ENCODE measurements around the gene CSH1.
"Not testable (repeated sequence)": the region's sequence is repeated elsewhere in the genome, so short reads cannot be mapped to it uniquely, and the experiment has no call there.

Gene CSH1

DNA sequence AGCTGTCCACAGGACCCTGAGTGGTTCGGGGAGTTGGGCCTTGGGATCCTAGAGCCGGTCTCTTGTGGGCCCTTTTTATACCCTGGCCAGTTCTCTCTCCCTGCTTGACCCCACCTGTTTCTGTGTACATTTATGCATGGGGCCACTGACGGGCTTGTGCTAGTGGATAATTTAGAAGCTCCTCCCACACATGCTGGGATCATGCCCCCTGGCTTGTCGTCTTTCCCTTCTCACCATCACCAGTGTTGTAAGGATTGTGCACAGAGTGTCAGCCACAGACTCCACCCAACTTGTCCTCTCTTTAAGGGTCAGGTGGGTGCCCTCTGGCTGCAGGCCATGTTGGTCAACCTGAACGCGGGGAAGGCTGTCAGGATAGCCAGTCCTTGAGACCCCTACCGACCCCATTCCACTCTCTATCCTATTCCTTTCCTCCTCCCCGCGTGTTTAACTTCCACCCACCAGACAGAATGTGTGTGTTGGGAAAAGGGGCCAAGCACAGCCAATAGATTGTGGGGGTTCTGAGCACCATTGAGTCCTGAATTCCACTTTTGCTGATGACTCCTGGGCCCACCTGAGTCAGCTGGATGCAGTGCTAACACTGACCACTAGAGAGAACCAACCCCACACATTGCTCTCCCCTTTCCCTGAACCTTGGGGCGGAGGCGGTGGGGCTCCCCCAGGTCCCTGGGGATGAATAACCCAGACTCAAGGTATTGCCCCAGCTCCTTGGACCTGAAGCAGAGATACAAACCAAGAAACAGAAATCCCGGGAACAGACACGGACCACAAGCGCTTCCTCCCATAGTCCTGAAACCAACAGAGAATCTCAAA lies at the start of gene CSH1:
CSH1 (minus strand) TSS at position 51 of the 831 bp plus-strand sequence. CDS start 63 bp downstream, outside the sequence.
- not testable (repeated sequence) for DNase-seq (ENCODE audit: low read depth in 2 of 2)

DNA sequence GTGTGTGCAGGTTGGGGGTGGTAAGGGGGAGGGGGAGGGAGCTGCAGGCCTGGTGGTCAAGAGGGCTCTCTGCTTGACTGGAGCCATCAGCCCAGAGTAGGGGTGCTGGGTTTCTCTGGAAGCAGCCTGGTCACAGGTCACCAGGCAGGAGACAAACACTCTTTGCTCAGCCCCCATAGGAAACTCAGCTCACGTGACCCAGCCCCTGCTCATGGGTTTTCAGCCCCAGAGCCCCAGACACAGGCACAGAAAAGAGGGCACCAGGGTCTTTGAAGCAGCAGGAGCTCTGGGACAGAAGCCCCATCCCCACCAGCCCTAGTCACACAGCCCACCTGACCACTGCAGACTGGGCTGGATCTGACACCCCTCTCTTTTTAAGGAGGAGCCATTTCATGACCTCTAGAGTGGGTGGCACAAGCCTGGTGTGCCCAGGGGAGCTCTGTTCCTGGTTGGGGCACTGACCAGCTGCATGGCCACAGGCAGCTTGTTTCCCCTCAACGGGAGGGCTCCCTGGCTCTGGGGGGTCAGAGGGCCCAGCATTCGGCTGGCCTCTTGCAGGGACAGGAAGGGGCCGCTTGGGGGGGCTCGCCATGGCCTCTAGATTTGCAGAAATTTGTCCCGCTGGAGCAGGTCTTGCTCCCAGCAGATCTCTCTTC lies 49.5 kb upstream of the CSH1 start:
- no peak for DNase-seq (ENCODE audit: low read depth in 2 of 2)

DNA sequence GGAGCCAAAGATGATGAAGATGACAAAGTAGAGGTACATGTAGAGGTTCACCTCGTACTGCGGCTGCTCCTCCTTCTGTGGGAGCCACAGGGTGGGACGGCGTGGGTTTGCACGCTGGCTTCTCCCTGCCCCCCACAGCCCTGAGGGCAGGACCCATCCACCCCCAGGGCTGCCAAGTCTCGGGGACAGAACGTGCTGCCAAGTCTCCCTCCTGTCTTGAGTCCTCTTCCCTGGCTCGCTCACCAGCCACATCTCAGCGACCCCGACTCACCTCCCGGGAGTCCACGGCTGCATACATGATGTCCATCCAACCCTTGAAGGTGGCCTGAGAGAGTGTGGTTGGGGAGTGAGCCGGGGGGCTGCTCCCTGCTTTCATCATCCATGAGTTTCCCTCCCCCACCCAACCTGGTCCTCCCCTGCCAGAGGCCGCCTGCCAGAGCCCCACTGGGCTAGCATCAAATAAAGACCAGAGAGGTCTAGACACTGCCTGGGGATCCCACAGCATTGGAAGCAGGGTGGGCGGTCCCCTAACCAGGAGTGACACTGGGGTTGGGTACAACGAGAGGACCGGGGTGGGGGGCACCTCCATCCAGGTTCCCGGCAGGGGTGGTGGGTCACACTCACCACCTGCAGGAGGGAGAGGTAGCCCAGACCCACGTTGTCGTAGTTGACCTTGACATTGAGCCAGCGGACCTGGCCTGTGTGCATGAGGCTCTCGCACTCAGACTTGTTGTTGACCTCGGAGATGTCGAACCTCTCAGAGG lies 48.5 kb upstream of the CSH1 start:
- no peak for DNase-seq (ENCODE audit: low read depth in 2 of 2)

DNA sequence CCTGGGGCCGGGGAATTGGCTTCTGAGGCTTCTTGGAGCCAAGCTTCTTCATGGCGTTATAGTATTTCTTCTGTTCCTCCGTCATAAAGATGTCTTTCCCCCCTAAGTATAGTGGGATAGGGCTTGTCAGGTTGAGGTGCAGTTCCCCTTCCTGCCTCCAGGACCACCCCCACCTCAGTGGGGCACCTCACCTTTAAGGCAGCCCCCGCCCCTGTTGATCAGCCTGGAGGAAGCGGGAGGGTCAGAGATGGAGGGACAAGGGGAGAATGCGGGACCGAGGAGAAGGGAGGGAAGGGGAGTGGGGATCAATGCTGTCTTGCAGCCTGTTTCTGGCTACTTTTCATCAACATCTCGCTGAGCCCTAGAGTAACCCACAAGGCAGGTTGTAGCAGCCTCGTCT lies 47.4 kb upstream of the CSH1 start:
- no peak for DNase-seq (ENCODE audit: low read depth in 2 of 2)

DNA sequence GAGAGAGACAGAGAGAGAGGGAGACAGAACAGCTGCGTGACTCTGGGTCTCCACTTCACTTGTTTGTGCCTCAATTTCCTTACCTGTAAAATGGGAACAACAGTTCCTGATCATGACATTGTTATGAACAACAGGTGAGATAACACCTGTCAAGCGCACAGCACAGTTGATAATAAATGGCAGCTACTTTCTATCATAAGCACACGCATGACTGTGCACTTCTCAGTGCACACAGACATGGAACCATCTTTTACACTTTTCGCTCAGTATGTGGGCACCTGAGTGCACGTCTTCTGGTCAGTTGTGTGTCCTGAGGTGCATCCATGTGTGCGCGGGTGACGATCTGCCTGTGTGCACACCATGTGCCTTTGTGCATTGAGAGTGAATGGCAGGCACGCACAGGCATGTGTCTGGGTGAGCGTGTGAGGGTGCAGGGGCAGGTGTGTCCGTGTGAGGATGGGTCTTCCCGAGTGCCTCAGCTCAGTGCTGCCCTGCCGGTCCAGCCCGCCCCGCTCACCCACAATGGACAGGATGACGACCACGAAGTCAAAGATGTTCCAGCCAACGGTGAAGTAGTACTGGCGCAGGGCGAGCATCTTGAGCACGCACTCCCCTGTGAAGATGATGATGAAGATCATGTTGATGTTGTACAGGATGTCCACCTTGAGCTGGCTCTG lies 46.1 kb upstream of the CSH1 start:
- DNase-seq (ENCODE audit: low read depth in 2 of 2), result no peak

DNA sequence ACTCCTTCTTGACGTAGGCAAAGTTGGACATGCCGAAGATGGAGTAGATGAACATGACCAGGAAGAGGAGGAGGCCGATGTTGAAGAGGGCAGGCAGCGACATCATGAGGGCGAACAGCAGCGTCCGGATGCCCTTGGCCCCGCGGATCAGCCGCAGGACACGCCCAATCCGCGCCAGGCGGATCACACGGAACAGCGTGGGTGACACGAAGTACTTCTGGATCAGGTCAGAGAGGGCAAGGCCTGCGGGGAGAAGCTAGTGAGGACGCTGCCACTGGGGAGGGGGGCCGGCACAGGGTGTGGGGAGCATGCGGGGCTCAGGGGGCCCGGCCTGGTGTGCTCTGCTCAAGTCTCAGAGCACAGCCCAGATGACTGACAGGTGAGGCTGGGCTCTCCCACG lies 45.4 kb upstream of the CSH1 start:
- DNase-seq (ENCODE audit: low read depth in 2 of 2), result no peak

DNA sequence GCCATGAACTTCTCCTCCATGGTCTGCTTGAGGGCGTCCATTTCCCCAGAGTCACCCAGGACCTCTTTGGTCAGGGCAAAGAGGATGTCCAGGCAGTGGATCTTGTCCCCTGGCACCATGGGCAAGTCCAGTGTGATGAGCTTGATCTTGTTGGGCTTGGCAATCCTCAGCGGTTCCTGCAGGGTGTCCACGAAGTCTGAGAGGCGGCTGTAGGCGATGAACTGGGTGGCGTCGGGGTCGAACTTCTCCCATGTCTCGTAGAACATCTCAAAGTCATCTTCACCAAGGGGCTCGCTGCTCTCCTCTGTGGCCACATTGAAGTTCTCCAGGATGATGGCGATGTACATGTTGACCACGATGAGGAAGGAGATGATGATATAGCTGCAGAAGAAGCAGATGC lies 44.8 kb upstream of the CSH1 start:
- DNase-seq (ENCODE audit: low read depth in 2 of 2), result no peak

DNA sequence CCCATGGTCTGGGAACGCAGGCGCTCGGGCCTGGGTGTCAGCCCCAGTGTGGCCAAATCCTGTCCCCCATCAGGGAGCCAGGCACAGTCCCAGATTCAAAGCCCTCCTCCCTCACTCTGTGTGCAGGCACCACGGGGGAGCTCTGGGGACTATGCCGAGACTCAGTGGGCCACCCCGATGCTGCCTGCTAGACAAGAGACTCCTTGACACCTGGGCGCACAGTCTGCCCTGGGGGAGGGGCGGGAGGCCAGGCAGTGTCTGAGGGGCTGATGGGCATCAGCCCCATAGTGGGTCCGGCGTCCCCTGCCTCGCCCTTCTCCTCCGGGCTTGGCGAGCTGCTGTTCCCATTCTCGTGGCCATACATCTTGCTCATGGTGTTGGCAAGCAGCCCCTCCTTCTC lies 44.2 kb upstream of the CSH1 start:
- DNase-seq (ENCODE audit: low read depth in 2 of 2), result no peak

DNA sequence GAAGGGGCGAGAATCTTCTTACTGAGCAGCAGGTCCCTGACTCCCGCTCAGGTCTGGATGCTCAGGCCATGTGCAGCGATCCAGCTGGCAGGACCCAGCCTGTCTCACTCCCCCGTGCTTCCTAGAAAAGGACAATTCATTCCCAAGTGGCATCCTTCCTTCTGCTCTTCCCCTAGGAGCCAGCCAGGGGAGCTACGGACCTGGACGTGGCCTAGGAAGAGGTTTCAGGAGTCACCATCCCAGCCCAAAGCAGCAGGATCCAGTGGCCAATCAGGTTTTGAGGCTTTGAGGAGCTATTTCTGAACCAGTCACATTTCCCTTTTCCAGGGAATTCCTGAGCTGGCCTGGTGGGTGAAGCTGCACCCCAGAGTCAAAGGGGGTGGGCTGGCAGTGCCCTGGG lies 43.5 kb upstream of the CSH1 start:
- DNase-seq (ENCODE audit: low read depth in 2 of 2), result no peak

DNA sequence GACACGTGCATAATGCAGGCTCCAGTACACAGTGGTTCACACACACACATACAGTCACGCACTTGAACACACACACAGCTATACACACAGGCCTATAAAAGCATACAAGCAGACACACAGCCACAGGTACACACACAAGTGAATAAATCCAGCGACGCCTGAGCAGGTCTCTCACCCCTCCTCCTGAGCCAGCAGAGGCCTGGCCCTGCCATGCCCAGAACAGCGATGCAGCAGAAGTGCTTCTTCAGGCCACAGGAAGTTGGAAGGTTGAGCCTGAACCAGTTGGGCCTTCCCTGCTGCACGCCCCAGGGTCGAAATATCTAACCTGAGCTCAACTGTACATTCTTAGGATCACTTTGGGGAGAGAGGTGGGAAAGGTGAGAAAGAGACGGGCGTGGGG lies 43.0 kb upstream of the CSH1 start:
- no peak for DNase-seq (ENCODE audit: low read depth in 2 of 2)

DNA sequence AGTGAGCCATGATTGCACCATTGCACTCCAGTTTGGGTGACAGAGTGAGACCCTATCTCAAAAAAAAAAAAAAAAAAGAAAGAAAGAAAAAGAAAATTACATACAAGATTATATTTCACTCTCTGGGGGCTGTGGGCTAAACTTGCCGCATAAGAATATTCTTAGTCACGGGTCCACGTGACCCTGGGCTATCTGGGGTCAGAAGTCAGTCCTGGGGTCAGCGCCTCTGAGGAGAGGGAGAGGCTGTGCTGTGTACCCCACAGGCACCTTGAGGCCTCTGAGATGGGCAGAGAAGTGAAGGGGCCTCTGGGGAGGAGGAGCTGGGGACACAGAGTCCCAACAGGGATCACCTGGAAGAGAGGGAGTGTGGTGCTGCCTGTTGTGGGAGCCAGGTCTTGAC lies 41.5 kb upstream of the CSH1 start:
- DNase-seq (ENCODE audit: low read depth in 2 of 2), result no peak

DNA sequence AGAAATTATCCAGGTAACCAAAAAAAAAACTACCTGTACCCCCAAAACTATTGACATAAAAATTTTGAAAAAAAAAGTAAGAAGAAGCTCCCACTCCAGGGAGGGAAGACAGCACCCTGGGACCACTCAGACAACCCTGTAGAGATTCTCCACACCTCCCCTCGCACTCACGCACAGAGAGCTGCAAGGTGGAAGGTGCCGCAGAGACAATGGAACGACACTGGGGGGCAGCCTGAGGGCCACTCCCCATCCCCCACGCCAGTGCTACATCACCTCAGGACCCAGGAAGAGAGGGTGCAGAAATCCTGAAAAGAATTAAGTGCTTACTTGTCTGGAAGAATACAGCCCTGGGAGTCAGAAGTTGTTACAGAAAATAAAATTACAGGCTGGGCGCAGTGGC lies 40.9 kb upstream of the CSH1 start:
- DNase-seq (ENCODE audit: low read depth in 2 of 2), result no peak

DNA sequence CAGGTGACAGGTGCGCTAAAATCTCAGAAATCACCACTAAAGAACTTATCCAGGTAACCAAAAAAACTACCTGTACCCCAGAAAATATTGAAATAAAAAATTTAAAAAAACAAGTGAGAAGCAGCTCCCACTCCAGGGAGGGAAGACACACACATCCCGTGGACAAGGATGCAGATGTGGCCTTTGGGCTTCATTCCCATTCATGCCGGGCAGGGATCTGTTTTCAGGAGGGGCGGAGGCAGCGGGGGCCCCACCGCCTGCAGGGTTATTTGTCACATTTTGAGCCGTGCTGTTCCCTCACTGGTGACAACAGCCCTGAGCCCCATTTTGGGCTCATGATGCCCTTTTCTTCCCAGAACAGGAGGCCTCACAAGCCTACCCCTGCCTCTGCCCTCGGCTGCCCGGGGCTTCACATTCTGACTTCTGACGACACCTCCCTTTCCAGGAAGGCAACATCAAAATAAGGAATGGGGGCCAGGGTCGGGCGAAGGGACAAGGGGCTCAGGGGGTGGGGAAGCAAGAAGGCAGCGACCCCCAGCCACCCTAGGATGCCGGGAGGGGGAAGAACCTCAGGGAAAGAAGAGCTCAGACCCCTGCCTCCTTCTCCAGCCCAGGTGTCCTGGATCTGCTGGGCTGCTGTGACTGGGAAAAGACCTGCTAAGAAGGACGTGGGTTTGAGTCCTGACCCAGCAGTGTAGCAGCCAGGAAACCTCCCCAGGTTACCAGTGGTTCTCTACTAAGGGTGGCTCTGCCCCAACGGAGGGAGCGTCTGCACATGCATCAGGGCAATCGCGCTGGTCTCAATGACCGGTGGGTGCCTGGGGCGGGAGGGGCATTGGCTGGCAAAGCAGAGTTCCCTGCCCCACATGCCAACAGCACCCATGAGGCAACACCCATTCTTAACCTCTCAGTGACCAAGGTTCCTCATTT lies 38.1 kb upstream of the CSH1 start:
- DNase-seq (ENCODE audit: low read depth in 2 of 2), result no peak

DNA sequence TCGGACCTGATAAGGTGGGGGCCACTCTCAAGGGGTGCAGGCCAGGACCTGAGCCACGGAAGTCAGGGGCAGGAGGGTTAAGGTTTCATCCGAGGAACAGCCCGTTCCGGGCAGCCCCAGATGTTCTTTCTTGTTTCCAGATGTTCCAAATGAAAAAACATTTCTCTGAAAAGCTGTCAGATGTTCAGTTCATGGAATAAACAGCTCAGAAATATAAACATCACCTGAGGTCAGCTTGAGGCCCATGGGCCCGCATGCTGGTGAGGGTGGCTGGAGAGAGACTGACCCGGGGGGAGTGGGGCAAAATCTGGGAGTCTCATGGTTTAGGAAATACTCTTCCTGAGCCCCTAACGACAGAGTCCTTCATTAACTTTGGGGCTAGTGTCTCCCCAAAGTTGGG lies 37.2 kb upstream of the CSH1 start:
- DNase-seq (ENCODE audit: low read depth in 2 of 2), result no peak

DNA sequence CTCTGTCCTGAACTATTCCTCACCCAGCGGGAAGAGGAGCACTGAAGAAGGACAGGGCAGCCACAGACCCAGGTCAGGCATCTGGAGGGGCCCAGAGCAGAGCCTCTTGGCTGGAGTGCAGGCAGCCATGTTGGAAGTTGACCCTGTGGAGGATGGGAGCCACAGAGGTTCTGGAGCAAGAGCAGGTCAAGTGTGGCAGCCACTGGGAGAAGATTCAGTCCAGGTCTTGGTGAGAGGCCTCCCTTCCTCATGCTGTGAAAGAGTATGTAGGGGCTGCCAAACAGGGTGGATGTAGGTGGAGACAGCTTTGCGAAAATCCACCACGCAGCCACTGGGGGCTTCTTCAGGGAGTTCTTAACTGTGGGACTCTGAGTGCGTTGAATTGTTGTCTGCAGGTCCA lies 36.3 kb upstream of the CSH1 start:
- no peak for DNase-seq (ENCODE audit: low read depth in 2 of 2)

DNA sequence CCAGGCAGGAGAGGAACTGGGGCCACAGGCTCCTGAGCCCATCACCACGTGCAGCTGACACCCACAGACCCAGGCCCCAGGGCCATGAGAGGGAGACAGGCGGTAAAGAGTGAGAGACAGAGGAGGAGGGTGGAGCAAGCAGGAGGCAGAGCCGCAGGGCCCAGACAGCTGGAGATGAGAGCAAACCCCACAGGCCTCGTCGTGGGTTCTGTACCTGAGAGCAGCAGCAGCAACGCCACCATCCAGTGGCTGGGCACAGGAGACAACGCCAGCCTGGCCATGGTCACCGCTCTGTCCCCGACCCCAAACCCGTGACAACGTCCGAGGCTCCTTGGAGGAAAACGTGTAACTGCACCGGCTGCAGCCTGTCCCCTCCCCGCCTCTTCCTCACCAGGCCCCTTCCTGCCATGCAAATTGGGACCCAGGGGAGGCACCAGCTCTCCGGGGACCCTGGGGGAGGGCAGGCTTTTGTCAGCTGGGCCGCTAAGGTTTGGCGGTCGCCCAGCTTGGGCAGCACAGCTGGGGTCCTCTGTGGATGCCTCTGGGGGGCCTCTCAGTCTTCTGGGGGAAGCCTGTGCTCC lies 35.7 kb upstream of the CSH1 start, which contains the start of gene CD79B:
CD79B (minus strand) TSS at position 351 of the 581 bp plus-strand sequence; CDS start at position 281, 70 bp downstream.
- peak; percentile 30 to 38 for DNase-seq (ENCODE audit: low read depth in 2 of 2)

DNA sequence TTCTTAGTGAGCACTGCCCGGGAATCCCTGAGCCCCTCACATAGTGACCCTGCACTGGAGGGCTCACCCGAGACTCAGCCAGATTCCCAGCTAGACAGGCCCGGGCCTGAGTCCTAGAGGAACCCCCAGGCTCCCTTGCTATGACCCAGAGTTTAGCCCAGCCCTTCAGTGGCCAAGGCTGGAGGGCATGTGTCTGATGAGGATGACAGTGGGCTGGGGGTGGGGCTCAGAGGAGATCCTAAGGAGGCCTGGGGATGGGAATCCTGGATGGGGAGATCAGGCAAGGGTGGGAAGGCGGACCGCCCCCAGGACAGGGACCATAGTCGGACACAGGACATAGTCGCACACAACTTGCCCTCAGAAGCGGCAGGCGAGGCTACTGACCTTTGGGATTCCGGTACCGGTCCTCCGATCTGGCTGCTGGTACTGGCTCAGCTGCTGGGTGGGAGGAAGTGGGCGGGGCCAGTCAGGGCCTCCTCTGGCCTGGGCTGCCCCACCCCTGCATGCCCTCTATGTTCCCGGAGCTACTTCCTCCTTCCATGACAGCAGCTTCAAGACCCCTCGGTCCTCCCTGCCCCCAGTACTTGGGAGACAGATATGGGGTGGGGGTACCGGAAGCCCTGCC lies 34.7 kb upstream of the CSH1 start:
- DNase-seq (ENCODE audit: low read depth in 2 of 2), result peak; percentile 43 to 57

DNA sequence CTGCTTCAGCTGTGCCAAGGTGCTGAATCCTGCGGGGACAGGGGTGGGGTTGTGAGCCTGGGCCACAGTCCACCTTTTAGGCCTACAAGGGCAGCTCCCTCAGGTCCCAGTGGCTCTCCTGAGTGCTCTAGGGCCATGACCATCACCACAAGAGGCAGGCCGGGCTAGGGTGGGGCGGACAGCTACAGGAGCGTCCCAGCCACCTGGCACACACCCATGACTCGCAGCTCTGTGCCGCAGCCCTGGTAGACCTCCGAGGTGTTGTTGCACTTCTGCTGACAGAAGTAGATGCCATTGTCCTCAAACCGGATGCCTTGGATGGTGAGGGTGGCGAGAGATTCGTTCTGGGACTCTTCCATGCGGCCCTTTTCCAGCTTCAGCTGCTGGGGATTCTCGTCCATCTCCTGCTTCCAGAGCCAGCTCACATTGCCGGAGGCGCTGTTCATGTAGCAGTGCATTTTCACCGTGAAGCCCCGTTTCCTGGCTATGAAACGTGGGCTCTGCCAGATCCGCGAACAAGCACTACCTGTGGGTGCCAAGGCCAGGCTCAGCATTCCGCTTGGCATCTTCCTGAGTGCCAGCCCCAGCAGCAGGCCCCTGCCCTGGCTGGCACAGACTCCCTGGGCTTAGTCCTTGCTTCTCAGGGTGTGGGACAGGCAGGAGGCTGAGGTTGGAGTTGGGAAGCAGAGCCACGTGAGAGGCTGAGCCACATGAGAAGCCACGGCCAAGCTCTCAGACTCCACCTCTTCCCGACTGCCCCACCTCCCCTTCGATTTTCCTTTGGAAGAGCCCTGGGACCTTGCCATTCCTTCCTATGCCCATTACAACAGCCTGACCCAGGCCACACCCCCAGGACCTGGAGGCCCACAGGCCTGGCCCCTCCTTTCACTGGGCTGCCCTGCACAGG lies 33.7 kb upstream of the CSH1 start:
- DNase-seq (ENCODE audit: low read depth in 2 of 2), result no peak

Measured in stimulated activated CD4-positive, alpha-beta T cell treated with anti-CD3 and anti-CD28 coated beads, Interleukin-4, amount 100 ng/mL, for 48 hours (primary cell).